Naive thymus-derived CD4-positive, alpha-beta T cell (primary cell): Measurements from ENCODE around the gene ZNF787. TPM values are rescaled to one million over a fixed set of nuclear protein-coding genes. Genes with fewer than 3 reads are reported as not detected.

Experiments used
- ATAC-seq: fragments of 150-1000 bp; cut with Tn5 transposase; 2 replicates; pipeline ENCODE4 v1.10.0; 2021; ENCODE audit warnings: mild to moderate bottlenecking, moderate library complexity
- CTCF ChIA-PET: fragments of 350-600 bp; sonication (Branson Sonifier 250); formaldehyde crosslinking; loops from one replicate; lab custom pipeline; 2021; ENCODE audit warnings: antibody characterized with exemption; lab: Charles Lee
- POLR2A ChIA-PET: fragments of 350-600 bp; sonication (Branson Sonifier 250); formaldehyde crosslinking; loops from one replicate; lab custom pipeline; 2021; ENCODE audit warnings: antibody characterized with exemption, inconsistent platforms; lab: Charles Lee
- DNase-seq, 9 donors: peaks; one replicate each; pipeline versions ENCODE4 v3.0.0 to v3.0.0-alpha.2; 2020 to 2022; ENCODE audit warnings: mixed read lengths in 1 of 9
- H3K27ac ChIP-seq: one replicate; pipeline ENCODE4 v1.7.0; 2013; ENCODE audit warnings: mild to moderate bottlenecking, low read depth, low read length, moderate library complexity
- H3K27me3 ChIP-seq, 2 donors: one replicate each; pipeline ENCODE4 v1.7.0; 2013; ENCODE audit warnings: low read length in 2 of 2, mild to moderate bottlenecking in 2 of 2, moderate library complexity in 2 of 2; ENCODE audit not compliant: control insufficient read depth in 2 of 2, insufficient read depth in 2 of 2
- H3K36me3 ChIP-seq, 3 experiments: 1 replicate in 2 of 3; 2 replicates in 1 of 3; pipeline ENCODE4 v1.7.0; 2013; ENCODE audit warnings: low read length in 3 of 3, mild to moderate bottlenecking in 3 of 3, moderate library complexity in 1 of 3; ENCODE audit not compliant: insufficient read depth in 3 of 3, control insufficient read depth in 2 of 3
- H3K4me1 ChIP-seq, 2 donors: one replicate each; pipeline ENCODE4 v1.7.0; 2013; ENCODE audit warnings: low read length in 2 of 2, mild to moderate bottlenecking in 2 of 2, moderate library complexity in 1 of 2; ENCODE audit not compliant: control insufficient read depth in 2 of 2, insufficient read depth in 2 of 2
- H3K4me3 ChIP-seq: 2 replicates; pipeline ENCODE4 v1.7.0; 2013; ENCODE audit warnings: mild to moderate bottlenecking, low read length
- H3K9me3 ChIP-seq, 3 experiments: 1 replicate in 2 of 3; 2 replicates in 1 of 3; pipeline ENCODE4 v1.7.0; 2013; ENCODE audit warnings: low read length in 3 of 3; ENCODE audit not compliant: control insufficient read depth in 2 of 3
- H3K27ac Mint-ChIP-seq, 9 donors: one replicate each; pipeline ENCODE4 v1.8.0; 2020 to 2022; ENCODE audit warnings: mixed read lengths in 9 of 9, mild to moderate bottlenecking in 8 of 9, moderate library complexity in 5 of 9, inconsistent platforms in 2 of 9
- H3K27me3 Mint-ChIP-seq, 5 donors: one replicate each; pipeline ENCODE4 v1.8.0; 2021 to 2022; ENCODE audit warnings: mixed read lengths in 5 of 5, mild to moderate bottlenecking in 1 of 5
- H3K36me3 Mint-ChIP-seq, 5 donors: one replicate each; pipeline ENCODE4 v1.8.0; 2020 to 2022; ENCODE audit warnings: mixed read lengths in 5 of 5, mild to moderate bottlenecking in 3 of 5, inconsistent platforms in 1 of 5
- H3K4me1 Mint-ChIP-seq, 7 donors: one replicate each; pipeline ENCODE4 v1.8.0; 2020 to 2022; ENCODE audit warnings: mixed read lengths in 7 of 7, mild to moderate bottlenecking in 3 of 7, inconsistent platforms in 1 of 7
- H3K4me3 Mint-ChIP-seq, 10 donors: one replicate each; pipeline ENCODE4 v1.8.0; 2020 to 2022; ENCODE audit warnings: mild to moderate bottlenecking in 10 of 10, mixed read lengths in 10 of 10, moderate library complexity in 6 of 10, inconsistent platforms in 2 of 10
- H3K9me3 Mint-ChIP-seq, 11 donors: one replicate each; pipeline ENCODE4 v1.8.0; 2020 to 2022; ENCODE audit warnings: mixed read lengths in 11 of 11, mild to moderate bottlenecking in 4 of 11, inconsistent platforms in 1 of 11, moderate library complexity in 1 of 11
- intact Hi-C, 2 donors: fragments of 100-400 bp; cut with micrococcal nuclease; formaldehyde crosslinking; loops; one replicate each; pipeline ENCODE4 v1.15.1; 2023
- polyA plus RNA-seq, 2 donors: library from polyadenylated mRNA; unstranded; fragments of 300-500 nt; fragmentation: Illumina TruSeq; gene quantifications; one replicate each; pipeline ENCODE4 v1.2.3, GENCODE V29; 2021
- total RNA-seq, 6 experiments: library from RNA in 5 of 6; stranded (reverse) in 5 of 6; gene quantifications; 1 replicate in 5 of 6; 2 replicates in 1 of 6; pipeline ENCODE4 v1.2.3 and lab custom pipeline; 2021 to 2026

The ZNF787 gene
- total and polyA plus RNA-seq, 7 experiments from 2014 or later: 1.5 to 41.2 (median 32.2) TPM

- no peaks in the 10 kb centered on the region for H3K9me3 ChIP-seq
- H3K36me3 ChIP-seq: no peaks in the 10 kb centered on the region
- POLR2A ChIA-PET: no interaction called here
- H3K36me3 Mint-ChIP-seq: no peaks in the 10 kb centered on the region
- intact Hi-C loops: loop anchor here in 1 of 2 donors (5.0 kb wide), 3 partner anchors 183 to 437 kb away; no protein-coding TSS in a partner anchor
- H3K27me3 Mint-ChIP-seq: peaks cover 0 to 19% (median 11%) of the 10 kb centered on the region in 5 donors
- H3K27ac ChIP-seq: no peak overlapping the region
- no peak overlapping the region for H3K4me3 Mint-ChIP-seq
- H3K4me3 ChIP-seq: no peak overlapping the region
- ATAC-seq: no peak
- H3K4me1 ChIP-seq: no peaks in the 10 kb centered on the region
- no peak overlapping the region for H3K27ac Mint-ChIP-seq
- peaks cover 4 to 14% (median 12%) of the 10 kb centered on the region in 7 donors for H3K4me1 Mint-ChIP-seq
- no peak for DNase-seq
- H3K9me3 Mint-ChIP-seq: peaks cover 0 to under 1% (median 0%) of the 10 kb centered on the region in 11 donors
- CTCF ChIA-PET: interaction anchor here (1.3 kb wide), 1 partner anchor 11 kb away, joined by 3 read pairs; no protein-coding TSS in a partner anchor
- no peaks in the 10 kb centered on the region for H3K27me3 ChIP-seq
Observed at GRCh38 chr19:56069642-56070041, 51.5 kb downstream of the ZNF787 start.

DNA sequence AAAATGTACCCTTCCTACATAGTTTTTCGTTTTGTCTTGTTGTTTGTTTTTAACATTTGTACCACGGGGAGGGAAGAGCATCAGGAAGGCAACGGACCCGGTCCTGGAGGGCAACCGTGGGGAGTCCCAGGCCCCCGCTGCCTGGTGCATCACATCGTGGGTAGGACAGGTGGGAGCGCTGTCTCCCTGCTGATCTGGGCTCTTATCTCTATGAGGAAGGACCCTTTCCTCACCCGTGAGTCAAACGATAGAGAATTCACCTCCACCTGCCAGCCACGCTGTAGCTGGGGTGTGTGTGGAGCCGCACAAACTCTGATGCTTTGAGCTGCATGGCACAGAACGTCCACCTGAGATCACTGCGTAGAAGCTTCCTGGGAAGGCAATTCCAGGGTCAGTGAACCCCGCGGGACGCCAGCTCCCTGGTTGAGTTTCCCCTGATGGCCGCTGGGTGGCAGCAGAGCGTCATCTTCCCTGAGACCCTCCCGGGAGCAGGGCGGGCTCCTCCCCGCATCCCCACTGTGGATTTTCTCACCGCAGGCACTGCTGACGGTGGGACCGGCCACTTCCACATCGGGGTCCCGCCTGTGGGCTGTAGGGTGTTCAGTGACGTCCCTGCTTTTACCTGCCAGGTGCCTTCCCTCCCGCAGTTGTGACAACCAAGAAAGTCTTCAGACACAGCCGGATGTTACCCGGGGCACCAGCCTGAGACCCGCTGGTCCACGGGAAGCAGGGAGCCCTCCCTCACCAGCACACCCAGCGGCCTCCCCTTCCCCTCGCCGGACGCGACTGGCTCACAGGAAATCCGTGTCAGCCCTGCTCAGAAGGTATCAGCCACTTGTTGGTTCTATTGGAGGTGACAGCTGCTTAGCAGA is 54.7 kb downstream of the ZNF787 start:
- Histone ChIP-seq H3K9me3 (no peaks in the 10 kb centered on the region), H3K36me3 (no peaks in the 10 kb centered on the region), H3K4me3 (peak overlapping the region; percentile 38), H3K27ac (no peak overlapping the region), H3K27me3 (no peaks in the 10 kb centered on the region), H3K4me1 (no peaks in the 10 kb centered on the region)
- peaks cover 0 to 45% (median 38%) of the 10 kb centered on the region in 5 donors for H3K27me3 Mint-ChIP-seq
- ChIA-PET POLR2A (no interaction called here), CTCF (interaction anchor here (0.6 to 2.2 kb wide), 15 partner anchors 9 to 943 kb away, joined by 3 to 11 read pairs (median 4); partner anchors contain the start of gene ZNF444)
- DNase-seq (peak; percentile 38 to 67 (median 58)), ATAC-seq (peak; percentile 74)
- peak overlapping the region; percentile 44 to 80 (median 74) for H3K4me3 Mint-ChIP-seq
- H3K9me3 Mint-ChIP-seq: peaks cover 0 to 7% (median 0%) of the 10 kb centered on the region in 11 donors
- intact Hi-C loops: loop anchor here (1.0 to 5.0 kb wide), 8 partner anchors 106 to 434 kb away; no protein-coding TSS in a partner anchor
- peaks cover 4 to 14% (median 12%) of the 10 kb centered on the region in 7 donors for H3K4me1 Mint-ChIP-seq
- no peaks in the 10 kb centered on the region for H3K36me3 Mint-ChIP-seq
- H3K27ac Mint-ChIP-seq: peak overlapping the region in 1 of 9 donors; percentile 17

DNA sequence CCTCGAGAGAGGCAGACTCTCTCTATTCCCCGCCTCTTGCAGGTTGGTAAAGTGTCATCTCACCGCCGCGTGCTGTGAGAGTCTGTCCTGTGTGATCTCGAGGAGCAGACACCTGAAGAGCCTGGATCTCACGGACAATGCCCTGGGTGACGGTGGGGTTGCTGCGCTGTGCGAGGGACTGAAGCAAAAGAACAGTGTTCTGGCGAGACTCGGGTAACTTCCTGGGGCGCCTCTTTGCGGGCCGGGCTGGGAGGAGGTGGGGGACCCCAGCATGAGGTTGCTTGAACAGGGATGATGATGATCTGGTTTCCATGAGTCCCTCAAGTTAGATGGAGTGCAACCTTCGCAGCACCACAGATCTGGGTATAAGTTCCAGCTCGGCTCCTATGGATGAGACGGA is 67.5 kb downstream of the ZNF787 start:
- H3K27me3 ChIP-seq: no peaks in the 10 kb centered on the region
- ATAC-seq: no peak
- H3K27ac Mint-ChIP-seq: no peak overlapping the region

More for the DNA sequence above, 67.5 kb downstream of the ZNF787 start:
- Mint-ChIP-seq H3K36me3 (peaks cover 0 to 9% (median 3%) of the 10 kb centered on the region in 5 donors), H3K4me3 (no peak overlapping the region), H3K9me3 (peaks cover 0 to 27% (median 11%) of the 10 kb centered on the region in 11 donors), H3K4me1 (no peaks in the 10 kb centered on the region), H3K27me3 (peaks cover 0 to 39% (median 27%) of the 10 kb centered on the region in 5 donors)
- no peak overlapping the region for H3K27ac ChIP-seq
- H3K36me3 ChIP-seq: no peaks in the 10 kb centered on the region
- DNase-seq: no peak
- CTCF ChIA-PET: no interaction called here
- H3K4me1 ChIP-seq: no peaks in the 10 kb centered on the region
- no peak overlapping the region for H3K4me3 ChIP-seq
- intact Hi-C loops: no loop called here
- no peaks in the 10 kb centered on the region for H3K9me3 ChIP-seq
- POLR2A ChIA-PET: no interaction called here

Other genes starting within 250 kb of the ZNF787 start
- not detected for gene NLRP13, start 189.0 kb downstream of the ZNF787 start, total RNA-seq
- not detected for gene NLRP13, start 189.0 kb downstream of the ZNF787 start, polyA plus RNA-seq
- not detected for gene NLRP8, start 173.5 kb downstream of the ZNF787 start, total RNA-seq
- gene NLRP8, start 173.5 kb downstream of the ZNF787 start, polyA plus RNA-seq: not detected
- not detected for gene NLRP5, start 134.5 kb downstream of the ZNF787 start, total RNA-seq
- gene NLRP5, start 134.5 kb downstream of the ZNF787 start, polyA plus RNA-seq: not detected
- gene ZNF444, start 20.0 kb upstream of the ZNF787 start, total RNA-seq: 10 to 100 TPM; 22.2 to 49.6 (median 35.7) TPM
- 10 to 100 TPM; 15.9 to 35.3 TPM for gene ZNF444, start 20.0 kb upstream of the ZNF787 start, polyA plus RNA-seq
- not detected for gene GALP, start 54.7 kb upstream of the ZNF787 start, total RNA-seq
- not detected for gene GALP, start 54.7 kb upstream of the ZNF787 start, polyA plus RNA-seq
- gene ZSCAN5B, start 76.5 kb upstream of the ZNF787 start, total RNA-seq: not detected
- not detected for gene ZSCAN5B, start 76.5 kb upstream of the ZNF787 start, polyA plus RNA-seq
- gene ZSCAN5C, start 81.0 kb upstream of the ZNF787 start, total RNA-seq: not detected
- gene ZSCAN5C, start 81.0 kb upstream of the ZNF787 start, polyA plus RNA-seq: not detected
- gene EDDM13, start 151.5 kb upstream of the ZNF787 start, total RNA-seq: 1 to 10 TPM in 1 of 5 experiments, not detected in 4; 3.0 TPM
- gene EDDM13, start 151.5 kb upstream of the ZNF787 start, polyA plus RNA-seq: 1 to 10 TPM in 1 of 2 donors, not detected in 1; 1.3 TPM
- gene ZSCAN5A, start 193.5 kb upstream of the ZNF787 start, total RNA-seq: 10 to 100 TPM in 4 of 5 experiments, 1 to 10 TPM in 1; 8.0 to 15.4 (median 11.8) TPM
- 1 to 10 TPM; 6.7 to 7.6 TPM for gene ZSCAN5A, start 193.5 kb upstream of the ZNF787 start, polyA plus RNA-seq